CD14-positive monocyte (primary cell): ENCODE results near the gene ZBED6. TPM values are rescaled to one million over a fixed set of nuclear protein-coding genes. Genes with fewer than 3 reads are reported as not detected.
"Not testable (repeated sequence)": the region's sequence is repeated elsewhere in the genome, so short reads cannot be mapped to it uniquely, and the experiment has no call there.

Experiments
- DNase-seq, 3 donors: peaks; one replicate each; pipeline ENCODE4 v3.0.0-alpha.2; 2011 to 2022
- H2AFZ ChIP-seq: 2 replicates; pipeline ENCODE4 v1.6.0; 2012; ENCODE audit warnings: mild to moderate bottlenecking, low read depth, low read length, inconsistent platforms; ENCODE audit not compliant: insufficient read depth, poor library complexity, severe bottlenecking
- H3K27ac ChIP-seq, 2 donors: 1 replicate in 1 of 2; 2 replicates in 1 of 2; pipeline ENCODE4 v1.5.1; 2012 to 2013; ENCODE audit warnings: low read length in 2 of 2, control low read depth in 1 of 2, inconsistent platforms in 1 of 2, low read depth in 1 of 2, mild to moderate bottlenecking in 1 of 2
- H3K27me3 ChIP-seq, 2 donors: one replicate each; pipeline versions ENCODE4 v1.6.0 to v1.6.1; 2011 to 2013; ENCODE audit warnings: low read length in 2 of 2; ENCODE audit not compliant: control insufficient read depth in 2 of 2, insufficient read depth in 2 of 2
- H3K36me3 ChIP-seq, 2 donors: replicated peaks in 1 of 2; 1 replicate in 1 of 2; 2 replicates in 1 of 2; pipeline versions ENCODE4 v1.5.1 to v1.6.1; 2012 to 2013; ENCODE audit warnings: low read length in 2 of 2, control low read depth in 1 of 2, inconsistent platforms in 1 of 2, mild to moderate bottlenecking in 1 of 2; ENCODE audit not compliant: insufficient read depth in 2 of 2, control insufficient read depth in 1 of 2
- H3K4me1 ChIP-seq, 2 donors: 1 replicate in 1 of 2; 2 replicates in 1 of 2; pipeline versions ENCODE4 v1.5.1 to v1.6.1; 2012 to 2013; ENCODE audit warnings: low read length in 2 of 2, control low read depth in 1 of 2, inconsistent platforms in 1 of 2, mild to moderate bottlenecking in 1 of 2, moderate library complexity in 1 of 2; ENCODE audit not compliant: insufficient read depth in 2 of 2, control insufficient read depth in 1 of 2
- H3K4me2 ChIP-seq: replicated peaks from 2 replicates; pipeline ENCODE3; 2012; ENCODE audit warnings: low read length, moderate library complexity, mild to moderate bottlenecking; ENCODE audit not compliant: poor library complexity, severe bottlenecking; ENCODE audit errors: extremely low read depth
- H3K4me3 ChIP-seq, 3 experiments: fragments of 200-600 bp in 1 of 3; sonication (generic) in 1 of 3; replicated peaks in 1 of 3; 1 replicate in 2 of 3; 2 replicates in 1 of 3; pipeline ENCODE4 v1.5.1; 2011 to 2013; ENCODE audit warnings: low read length in 3 of 3, mild to moderate bottlenecking in 3 of 3, control low read depth in 2 of 3, low read depth in 2 of 3, inconsistent platforms in 1 of 3, moderate library complexity in 1 of 3
- H3K79me2 ChIP-seq: 2 replicates; pipeline ENCODE4 v1.6.0; 2012; ENCODE audit warnings: mild to moderate bottlenecking, control low read depth, inconsistent platforms, low read length, moderate library complexity; ENCODE audit not compliant: insufficient read depth
- H3K9ac ChIP-seq: 2 replicates; pipeline ENCODE4 v1.6.0; 2017; ENCODE audit warnings: low read length, mild to moderate bottlenecking; ENCODE audit not compliant: insufficient read depth, poor library complexity, severe bottlenecking
- H3K9me3 ChIP-seq, 2 donors: replicated peaks in 1 of 2; 1 replicate in 1 of 2; 2 replicates in 1 of 2; pipeline versions ENCODE4 v1.5.1 to v1.6.1; 2012 to 2013; ENCODE audit warnings: low read length in 2 of 2, control low read depth in 1 of 2; ENCODE audit not compliant: control insufficient read depth in 1 of 2, insufficient read depth in 1 of 2
- H4K20me1 ChIP-seq: 2 replicates; pipeline ENCODE4 v1.6.0; 2012; ENCODE audit warnings: mild to moderate bottlenecking, low read length, control low read depth, moderate library complexity; ENCODE audit not compliant: insufficient read depth
- H3K27ac Mint-ChIP-seq, 7 donors: one replicate each; pipeline ENCODE4 v1.8.0; 2020; ENCODE audit warnings: mild to moderate bottlenecking in 7 of 7, mixed read lengths in 7 of 7, moderate library complexity in 6 of 7, inconsistent platforms in 2 of 7
- H3K27me3 Mint-ChIP-seq, 3 donors: one replicate each; pipeline ENCODE4 v1.8.0; 2021 to 2022; ENCODE audit warnings: low read depth in 3 of 3, mild to moderate bottlenecking in 3 of 3, mixed read lengths in 3 of 3, moderate library complexity in 3 of 3, inconsistent platforms in 1 of 3
- H3K36me3 Mint-ChIP-seq, 2 donors: one replicate each; pipeline ENCODE4 v1.8.0; 2020; ENCODE audit warnings: mixed read lengths in 2 of 2, inconsistent platforms in 1 of 2, mild to moderate bottlenecking in 1 of 2
- H3K4me1 Mint-ChIP-seq: one replicate; pipeline ENCODE4 v1.8.0; 2020; ENCODE audit warnings: mild to moderate bottlenecking, mixed read lengths
- H3K4me3 Mint-ChIP-seq, 2 donors: one replicate each; pipeline ENCODE4 v1.8.0; 2020; ENCODE audit warnings: mild to moderate bottlenecking in 2 of 2, mixed read lengths in 2 of 2, moderate library complexity in 1 of 2
- H3K9me3 Mint-ChIP-seq, 7 donors: one replicate each; pipeline ENCODE4 v1.8.0; 2020 to 2022; ENCODE audit warnings: mixed read lengths in 7 of 7, mild to moderate bottlenecking in 6 of 7, moderate library complexity in 6 of 7, inconsistent platforms in 2 of 7
- WGBS: methylation state at CpG from one replicate; pipeline ENCODE4 v1.1.5; 2013; ENCODE audit warnings: missing lambda C conversion rate; ENCODE audit not compliant: insufficient coverage; 5-methylcytosine and 5-hydroxymethylcytosine counted together
- intact Hi-C, 2 donors: fragments of 100-400 bp; cut with micrococcal nuclease; formaldehyde crosslinking; loops; one replicate each; pipeline versions ENCODE4 v1.15.0 to v1.15.1; 2023
- polyA plus RNA-seq, 3 donors: library from polyadenylated mRNA; depleted of rRNA in 1 of 3; unstranded in 2 of 3; stranded (reverse) in 1 of 3; fragments of 300-500 nt in 2 of 3; fragments of >200 nt in 1 of 3; fragmentation: Illumina TruSeq in 2 of 3; gene quantifications; 1 replicate in 2 of 3; 2 replicates in 1 of 3; pipeline ENCODE4 v1.2.3, GENCODE V29; 2012 to 2021
- TF ChIP-seq, protein P1 (sequence below): fragments of 200-600 bp; IDR thresholded peaks from one replicate; pipeline ENCODE4 v1.8.0; 2022; ENCODE audit warnings: antibody characterized with exemption, mild to moderate bottlenecking

Gene ZBED6
- polyA plus RNA-seq, 3 donors, result 0.56 to 2.2 (median 1.00) TPM

- H3K27me3 ChIP-seq, result no peaks in the 10 kb centered on the region
- intact Hi-C loops, result loop anchor here in 1 of 2 donors (5.0 kb wide), 1 partner anchor 37 kb away; the partner anchor contains the start of genes ZBED6 and ZC3H11A
- no peaks in the 10 kb centered on the region for H3K9me3 Mint-ChIP-seq
- H3K4me1 Mint-ChIP-seq, result peaks cover 10% of the 10 kb centered on the region
- H3K4me3 Mint-ChIP-seq, result no peak overlapping the region
- no CpG with 5 or more reads among the region's 3 CpGs for WGBS
- no peaks in the 10 kb centered on the region for H3K79me2 ChIP-seq
- H3K27ac Mint-ChIP-seq, result no peak overlapping the region
- H4K20me1 ChIP-seq, result no peaks in the 10 kb centered on the region
- no peaks in the 10 kb centered on the region for H3K36me3 ChIP-seq
- no peak for DNase-seq
- H3K27me3 Mint-ChIP-seq, result peaks cover 0 to 1% (median 0%) of the 10 kb centered on the region in 3 donors
- no peak overlapping the region for H3K4me3 ChIP-seq
- no peak overlapping the region for H2AFZ ChIP-seq
- H3K36me3 Mint-ChIP-seq, result no peaks in the 10 kb centered on the region
- H3K9me3 ChIP-seq, result no peaks in the 10 kb centered on the region
- H3K9ac ChIP-seq, result no peak overlapping the region
- no peak overlapping the region for H3K27ac ChIP-seq
- no peaks in the 10 kb centered on the region for H3K4me1 ChIP-seq
- TF ChIP-seq, protein P1, sequence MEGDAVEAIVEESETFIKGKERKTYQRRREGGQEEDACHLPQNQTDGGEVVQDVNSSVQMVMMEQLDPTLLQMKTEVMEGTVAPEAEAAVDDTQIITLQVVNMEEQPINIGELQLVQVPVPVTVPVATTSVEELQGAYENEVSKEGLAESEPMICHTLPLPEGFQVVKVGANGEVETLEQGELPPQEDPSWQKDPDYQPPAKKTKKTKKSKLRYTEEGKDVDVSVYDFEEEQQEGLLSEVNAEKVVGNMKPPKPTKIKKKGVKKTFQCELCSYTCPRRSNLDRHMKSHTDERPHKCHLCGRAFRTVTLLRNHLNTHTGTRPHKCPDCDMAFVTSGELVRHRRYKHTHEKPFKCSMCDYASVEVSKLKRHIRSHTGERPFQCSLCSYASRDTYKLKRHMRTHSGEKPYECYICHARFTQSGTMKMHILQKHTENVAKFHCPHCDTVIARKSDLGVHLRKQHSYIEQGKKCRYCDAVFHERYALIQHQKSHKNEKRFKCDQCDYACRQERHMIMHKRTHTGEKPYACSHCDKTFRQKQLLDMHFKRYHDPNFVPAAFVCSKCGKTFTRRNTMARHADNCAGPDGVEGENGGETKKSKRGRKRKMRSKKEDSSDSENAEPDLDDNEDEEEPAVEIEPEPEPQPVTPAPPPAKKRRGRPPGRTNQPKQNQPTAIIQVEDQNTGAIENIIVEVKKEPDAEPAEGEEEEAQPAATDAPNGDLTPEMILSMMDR, result no peak
- no peak overlapping the region for H3K4me2 ChIP-seq
These were observed 34.9 kb upstream of the ZBED6 start for GRCh38 chr1:203760506-203760905.

DNA sequence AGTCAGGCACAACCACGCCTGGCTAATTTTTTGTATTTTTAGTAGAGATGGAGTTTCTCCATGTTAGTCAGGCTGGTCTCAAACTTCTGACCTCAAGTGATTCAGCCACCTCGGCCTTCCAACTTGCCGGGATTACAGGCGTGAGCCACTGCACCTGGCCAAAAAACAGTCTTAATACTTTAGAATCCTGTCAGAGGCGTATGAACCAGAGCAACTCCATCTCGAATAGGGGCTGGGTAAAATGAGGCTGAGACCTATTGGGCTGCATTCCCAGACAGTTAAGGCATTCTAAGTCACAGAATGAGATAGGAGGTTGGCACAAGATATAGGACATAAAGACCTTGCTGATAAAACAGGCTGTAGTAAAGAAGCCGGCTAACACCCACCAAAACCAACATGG is 33.5 kb upstream of the ZBED6 start:
- intact Hi-C loops, result loop anchor here in 1 of 2 donors (5.0 kb wide), 1 partner anchor 35 kb away; the partner anchor contains the start of genes ZBED6 and ZC3H11A
- Mint-ChIP-seq H3K4me1 (peaks cover 11% of the 10 kb centered on the region), H3K27ac (peak overlapping the region in 1 of 7 donors; percentile 48)
- H3K36me3 ChIP-seq, H3K27me3 ChIP-seq, H3K9me3 ChIP-seq, H3K27me3 Mint-ChIP-seq, H3K4me3 Mint-ChIP-seq, H3K36me3 Mint-ChIP-seq, H3K79me2 ChIP-seq, H3K9me3 Mint-ChIP-seq, H4K20me1 ChIP-seq, DNase-seq, H2AFZ ChIP-seq, H3K27ac ChIP-seq, H3K9ac ChIP-seq, H3K4me3 ChIP-seq, H3K4me1 ChIP-seq, H3K4me2 ChIP-seq: not testable (repeated sequence)
- 100% methylated on average over 4 of the region's 7 CpGs for WGBS
